HG03095 (cell line): Measurements from ENCODE around the gene SUGCT.
"Not testable (repeated sequence)": the region's sequence is repeated elsewhere in the genome, so short reads cannot be mapped to it uniquely, and the experiment has no call there.

ENCODE experiments used
- ATAC-seq: cut with Tn5 transposase; IDR thresholded peaks from one replicate; pipeline ENCODE4 v1.9.1; 2021; ENCODE audit warnings: moderate library complexity; ENCODE audit not compliant: unreplicated experiment

Gene SUGCT

GRCh38 chr7:40649247-40649646, 514.4 kb downstream of the SUGCT start:
- no peak for ATAC-seq

DNA sequence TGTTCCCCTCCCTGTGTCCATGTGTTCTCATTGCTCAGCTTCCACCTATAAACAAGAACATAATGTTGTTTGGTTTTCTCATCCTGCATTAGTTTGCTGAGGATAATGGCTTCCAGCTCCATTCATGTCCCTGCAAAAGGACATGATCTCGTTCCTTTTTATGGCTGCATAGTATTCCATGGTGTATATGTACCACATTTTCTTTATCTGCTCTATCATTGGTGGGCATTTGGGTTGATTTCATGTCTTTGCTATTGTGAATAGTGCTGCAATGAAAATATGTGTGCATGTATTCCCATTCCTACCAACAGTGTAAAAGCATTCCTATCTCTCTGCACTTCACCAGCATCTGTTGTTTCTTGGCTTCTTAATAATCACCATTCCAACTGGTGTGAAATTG, 516.1 kb downstream of the SUGCT start:
- ATAC-seq: not testable (repeated sequence)

DNA sequence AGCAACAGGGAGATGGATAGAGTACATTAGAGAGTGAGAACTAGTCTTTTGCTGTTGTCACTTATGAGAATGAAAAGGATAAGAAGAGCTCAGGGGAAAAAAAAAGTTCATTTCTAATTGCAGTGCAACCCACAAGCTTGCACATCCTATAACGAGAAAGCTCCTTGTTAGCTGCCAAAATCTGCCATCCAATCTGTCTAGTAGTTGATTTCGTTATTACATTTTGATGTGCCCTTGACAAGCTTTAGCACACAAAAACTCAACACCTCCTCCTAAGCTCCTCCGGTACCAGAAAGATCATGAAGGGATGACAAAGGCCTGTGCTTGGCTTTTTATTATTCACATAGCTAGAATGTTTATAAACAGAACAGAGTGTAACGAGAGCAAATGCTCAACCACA, 519.4 kb downstream of the SUGCT start:
- no peak for ATAC-seq

GRCh38 chr7:40655426-40655825, 520.6 kb downstream of the SUGCT start:
- ATAC-seq: no peak

GRCh38 chr7:40656349-40656748, 521.5 kb downstream of the SUGCT start:
- ATAC-seq: no peak

DNA sequence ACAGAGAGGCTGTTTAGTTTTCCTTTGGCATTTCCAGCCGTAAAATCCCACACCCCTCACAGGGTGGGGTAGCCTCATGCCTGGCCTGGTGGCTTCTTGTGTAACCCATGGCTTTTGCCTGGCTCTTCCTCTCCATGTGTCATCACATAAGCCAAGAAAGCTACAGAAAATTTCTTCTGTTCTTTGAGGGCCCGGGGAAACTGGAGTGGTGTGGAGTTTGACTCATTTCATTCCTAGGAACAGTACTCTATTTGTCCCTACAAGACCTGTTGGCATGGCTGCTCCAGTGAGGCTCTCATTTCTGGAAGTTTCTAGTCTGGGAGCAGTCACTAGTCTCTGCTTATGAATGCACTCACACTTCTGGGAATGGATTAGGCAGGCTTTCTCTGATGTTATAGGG, 523.9 kb downstream of the SUGCT start:
- no peak for ATAC-seq

DNA sequence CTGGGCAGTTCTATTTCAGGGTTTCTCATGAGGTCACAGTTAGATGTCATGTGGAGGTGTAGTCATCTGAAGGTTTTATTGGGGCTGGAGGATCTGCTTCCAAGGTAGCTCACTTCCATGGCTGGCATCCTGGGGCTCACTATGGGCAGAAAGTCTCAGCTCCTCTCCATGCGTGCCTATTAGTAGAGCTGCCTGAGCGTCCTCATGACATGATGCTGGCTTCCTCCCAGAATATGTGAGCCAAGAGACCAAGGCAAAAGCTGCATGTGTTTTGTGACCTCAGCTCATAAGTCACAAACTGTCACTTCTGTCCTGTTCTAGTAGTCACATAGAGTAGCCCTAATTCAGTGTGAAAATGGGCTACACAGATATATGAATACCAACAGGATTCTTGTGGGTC, 524.4 kb downstream of the SUGCT start:
- ATAC-seq: no peak

DNA sequence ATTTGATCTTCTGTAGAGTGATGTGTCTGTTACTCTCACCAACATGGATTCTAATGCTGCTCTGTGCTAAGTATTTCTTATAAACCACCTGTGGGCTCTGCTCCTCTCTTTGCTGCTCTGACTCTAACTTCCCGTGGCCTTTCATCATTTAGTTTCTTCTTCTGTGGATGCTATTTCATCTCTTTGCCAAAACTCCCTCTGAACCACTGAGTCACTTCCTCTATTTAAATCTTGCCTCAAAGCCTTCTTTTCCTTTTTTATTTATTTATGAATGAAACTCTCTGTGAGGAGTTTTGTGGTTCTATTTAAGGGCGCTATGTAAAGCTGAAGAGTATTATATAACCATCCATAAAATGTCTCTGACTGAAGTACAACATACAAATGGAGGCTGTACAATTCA, 538.5 kb downstream of the SUGCT start:
- ATAC-seq: no peak

- no peak for ATAC-seq
Observed at GRCh38 chr7:40674316-40674715, 539.5 kb downstream of the SUGCT start.

- ATAC-seq: no peak
Observed at GRCh38 chr7:40675741-40676140, 540.9 kb downstream of the SUGCT start.

DNA sequence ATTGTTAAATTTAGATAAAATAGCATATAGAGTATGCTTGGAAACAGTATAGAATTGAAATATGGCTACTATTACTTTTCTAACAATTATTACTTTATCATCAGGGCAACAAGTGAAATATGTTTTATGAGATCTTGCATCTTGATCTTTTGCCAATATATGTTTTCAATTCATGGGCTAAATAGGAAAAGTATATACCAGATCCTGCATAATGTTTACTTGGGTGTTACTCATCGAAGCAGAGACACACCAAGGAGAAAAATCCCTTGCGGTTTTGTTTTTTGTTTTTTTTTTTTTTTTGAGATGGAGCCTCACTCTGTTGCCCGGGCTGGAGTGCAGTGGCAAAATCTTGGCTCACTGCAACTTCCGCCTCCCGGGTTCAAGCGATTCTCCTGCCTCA, 541.4 kb downstream of the SUGCT start:
- no peak for ATAC-seq

DNA sequence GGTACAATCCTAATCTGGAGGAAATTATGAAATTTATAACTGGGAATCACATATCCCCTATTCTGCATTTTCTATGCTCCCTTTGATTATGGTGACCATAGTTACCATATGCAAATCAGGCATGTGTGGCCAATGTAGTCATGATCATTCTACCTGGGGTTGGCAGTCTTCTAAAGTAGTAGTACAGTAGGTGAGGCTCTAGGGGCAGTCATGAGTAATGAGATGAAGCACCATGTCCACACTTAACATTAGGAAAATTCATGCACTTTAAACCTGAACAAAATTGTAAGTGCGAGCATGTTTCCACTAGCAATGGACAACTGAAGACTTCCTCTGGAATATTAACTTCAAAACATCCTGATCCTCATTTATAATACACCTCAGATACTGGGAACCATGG, 545.9 kb downstream of the SUGCT start:
- ATAC-seq: no peak

- ATAC-seq: no peak
Observed at GRCh38 chr7:40682696-40683095, 547.9 kb downstream of the SUGCT start.

GRCh38 chr7:40694026-40694809, 559.4 kb downstream of the SUGCT start:
- no peak for ATAC-seq

DNA sequence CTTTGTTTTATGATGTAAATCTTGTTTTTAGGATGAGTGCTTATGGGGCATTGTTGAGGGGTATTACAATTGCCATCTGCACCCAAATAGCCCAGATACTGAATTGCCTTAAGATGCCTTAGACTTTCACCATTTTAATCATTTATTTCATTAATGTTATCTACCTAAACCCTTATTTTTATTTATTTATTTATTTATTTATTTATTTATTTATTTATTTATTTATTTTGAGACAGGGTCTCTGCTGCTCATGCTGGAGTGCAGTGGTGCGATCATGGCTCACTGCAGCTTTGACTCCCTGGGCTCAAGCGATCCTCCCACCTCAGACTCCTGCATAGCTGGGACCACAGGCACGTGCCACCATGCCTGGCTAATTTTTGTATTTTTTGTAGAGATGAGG, 560.2 kb downstream of the SUGCT start:
- no peak for ATAC-seq

- ATAC-seq: no peak
Observed at GRCh38 chr7:40697653-40698052, 562.8 kb downstream of the SUGCT start.

GRCh38 chr7:40698214-40698920, 563.6 kb downstream of the SUGCT start:
- no peak for ATAC-seq

- ATAC-seq: no peak
Observed at GRCh38 chr7:40698921-40699260, 564.1 kb downstream of the SUGCT start.

- ATAC-seq: no peak
Observed at GRCh38 chr7:40700653-40701421, 566.0 kb downstream of the SUGCT start.

DNA sequence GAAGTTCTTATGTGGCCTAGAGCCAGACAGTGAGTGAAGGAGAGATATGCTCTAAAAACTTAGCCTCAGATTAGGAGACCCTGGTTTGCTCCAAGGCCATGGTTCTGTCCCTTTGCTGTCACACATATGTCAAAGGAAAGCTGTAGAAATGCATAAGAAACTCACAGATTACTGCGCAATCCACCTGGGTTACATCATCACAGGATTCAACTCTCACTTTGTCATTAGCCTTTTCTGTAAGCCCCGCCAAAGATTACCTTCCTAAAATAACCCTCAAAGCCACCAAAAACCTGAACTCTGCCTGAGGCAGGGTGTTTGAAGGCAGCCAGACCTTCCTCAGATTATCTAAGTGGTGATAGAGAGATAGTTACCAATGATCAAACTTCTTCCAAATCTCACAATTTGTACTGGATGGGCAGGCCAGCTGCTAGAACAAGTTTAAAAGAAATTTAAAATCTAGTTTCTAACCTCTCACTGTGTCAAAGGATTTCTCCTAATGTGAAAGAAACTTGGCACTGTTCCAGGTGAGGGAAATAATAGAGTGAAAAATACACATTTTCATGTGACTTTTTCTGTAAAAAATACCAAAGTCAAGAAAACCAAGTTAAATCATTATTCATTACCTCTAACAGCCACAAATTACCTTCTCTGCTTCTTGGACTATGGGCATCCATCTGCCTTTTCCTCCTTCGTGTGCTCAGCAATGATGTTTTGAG, 567.2 kb downstream of the SUGCT start:
- no peak for ATAC-seq

DNA sequence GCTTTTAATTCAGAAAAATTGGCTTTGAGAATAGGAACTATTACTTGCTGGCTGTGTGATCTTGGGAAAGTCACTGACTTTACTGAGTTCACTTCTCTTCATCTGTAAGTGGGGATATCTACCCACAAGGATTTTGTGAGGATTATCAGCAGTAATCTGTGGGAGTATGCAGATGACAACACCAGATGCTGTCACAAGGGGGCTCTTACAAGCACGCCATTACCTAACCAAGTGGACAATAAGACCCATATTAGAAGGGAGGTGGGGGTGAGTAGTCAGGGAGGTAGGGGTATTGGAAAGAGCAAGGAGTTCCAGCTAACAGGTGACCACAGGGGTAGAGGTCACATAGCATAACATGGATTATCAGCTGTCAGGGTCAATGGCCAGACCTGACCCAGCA, 569.4 kb downstream of the SUGCT start:
- no peak for ATAC-seq
